ENCODE measurements around the gene NKX1-2. TPM values are rescaled to one million over a fixed set of nuclear protein-coding genes. Genes with fewer than 3 reads are reported as not detected.

Gene NKX1-2
- polyA plus RNA-seq, 3 donors from 2014 or later: not detected

GRCh38 chr10:124468624-124469023, 18.8 kb upstream of the NKX1-2 start:
- no peak for DNase-seq
- Mint-ChIP-seq H3K9me3 (no peaks in the 10 kb centered on the region), H3K27ac (no peak overlapping the region), H3K36me3 (no peaks in the 10 kb centered on the region), H3K4me1 (peaks cover 13 to 21% of the 10 kb centered on the region in 2 donors), H3K27me3 (ENCODE audit: low read depth in 3 of 3) (peaks cover 0 to 2% (median 0%) of the 10 kb centered on the region in 3 donors), H3K4me3 (no peak overlapping the region)

DNA sequence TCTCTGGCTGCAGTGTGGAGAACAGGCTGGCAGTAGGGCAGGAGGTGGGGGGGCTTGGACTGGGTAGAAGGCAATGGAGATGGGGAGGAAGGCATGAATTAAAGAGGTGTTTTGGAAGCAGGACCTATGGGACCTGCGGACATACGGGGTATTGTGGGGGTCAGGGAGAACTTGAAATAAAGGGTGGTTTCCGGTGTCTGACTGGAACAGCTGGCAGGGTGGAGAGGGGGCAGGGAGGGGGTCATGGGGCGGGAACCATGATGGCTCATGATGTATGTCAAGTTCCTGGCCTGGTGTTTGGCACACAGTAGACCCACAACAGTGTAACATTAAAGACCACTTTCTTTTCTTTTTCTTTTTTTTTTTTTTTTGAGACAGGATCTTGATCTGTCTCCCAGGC, 17.3 kb upstream of the NKX1-2 start:
- Mint-ChIP-seq H3K9me3 (no peaks in the 10 kb centered on the region), H3K36me3 (no peaks in the 10 kb centered on the region), H3K4me1 (peaks cover 14 to 21% of the 10 kb centered on the region in 2 donors), H3K4me3 (no peak overlapping the region), H3K27me3 (ENCODE audit: low read depth in 3 of 3) (peaks cover 0 to 2% (median 0%) of the 10 kb centered on the region in 3 donors), H3K27ac (no peak overlapping the region)
- DNase-seq: no peak

DNA sequence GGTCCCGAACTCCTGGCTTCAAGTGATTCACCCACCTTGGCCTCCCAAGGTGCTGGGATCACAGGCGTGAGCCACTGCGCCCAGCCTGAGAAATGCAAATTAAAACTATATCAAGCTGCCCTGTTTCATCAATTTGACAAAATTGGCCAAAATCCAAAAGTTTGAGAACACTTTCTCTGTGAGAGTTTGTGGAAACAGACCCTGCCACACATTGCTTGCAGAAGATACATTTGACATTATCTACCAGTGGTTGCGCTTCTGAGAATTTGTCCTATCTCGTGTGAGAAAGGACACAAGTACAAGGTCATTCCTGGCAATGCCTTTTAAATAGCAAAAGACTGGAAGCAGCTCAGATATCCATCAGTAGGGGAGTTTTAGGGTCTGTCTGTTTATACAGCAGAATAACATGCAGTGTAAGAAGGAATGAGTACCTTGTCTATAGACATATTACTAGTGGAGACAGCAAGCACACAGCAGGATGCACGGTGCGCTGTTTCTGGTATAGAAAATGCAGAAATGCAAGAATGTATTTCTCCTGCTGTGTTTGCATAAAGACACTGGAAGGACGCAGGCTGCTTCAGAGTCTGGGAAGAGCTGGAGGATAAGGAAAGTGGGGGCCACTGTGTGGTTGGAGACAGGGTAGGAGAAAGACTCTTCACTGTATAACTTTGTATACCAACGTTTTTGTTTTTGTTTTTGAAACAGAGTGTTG, 16.1 kb upstream of the NKX1-2 start:
- peaks cover 0 to 4% (median 0%) of the 10 kb centered on the region in 3 donors for H3K36me3 Mint-ChIP-seq
- H3K9me3 Mint-ChIP-seq: peaks cover 0 to 2% (median 0%) of the 10 kb centered on the region in 6 donors
- no peak overlapping the region for H3K27ac Mint-ChIP-seq
- H3K4me1 Mint-ChIP-seq: peaks cover 17 to 27% of the 10 kb centered on the region in 2 donors
- no peak overlapping the region for H3K4me3 Mint-ChIP-seq
- H3K27me3 Mint-ChIP-seq (ENCODE audit: low read depth in 3 of 3): peaks cover 0 to 5% (median 3%) of the 10 kb centered on the region in 3 donors
- no peak for DNase-seq

DNA sequence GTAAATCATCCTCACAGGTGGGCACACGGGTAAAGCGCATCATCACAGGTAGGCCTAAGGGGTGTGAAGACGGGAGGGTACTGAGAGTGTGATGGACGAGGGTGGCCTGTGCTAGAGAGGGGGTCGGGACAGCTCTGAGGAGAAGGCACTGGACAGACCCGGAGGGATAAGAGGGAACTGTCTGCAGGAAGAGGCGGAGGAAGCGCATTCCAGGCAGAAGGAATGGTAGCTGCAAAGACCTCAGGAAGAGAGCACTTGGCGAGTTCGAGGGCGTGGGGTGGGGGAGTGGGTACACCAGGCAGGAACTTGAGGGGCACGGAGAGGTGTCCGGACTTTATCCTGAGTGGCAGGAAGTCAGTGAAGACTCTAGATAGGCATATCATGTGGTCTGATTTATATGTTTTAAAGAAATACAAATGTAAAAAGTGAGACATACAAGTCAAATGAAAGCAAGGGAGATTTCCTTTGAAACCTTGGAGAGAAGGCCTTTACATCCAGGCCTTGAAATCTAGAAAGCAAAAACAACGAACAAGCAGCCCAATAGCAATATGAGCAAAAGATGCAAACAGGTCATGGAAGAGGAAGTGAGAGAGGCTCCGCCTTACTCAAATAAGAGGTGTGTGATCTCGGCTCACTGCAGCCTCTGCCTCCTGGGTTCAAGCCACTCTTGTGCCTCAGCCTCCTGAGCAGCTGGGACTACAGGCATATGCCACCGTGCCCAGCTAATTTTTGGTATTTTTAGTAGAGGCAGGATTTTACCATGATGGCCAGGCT, 15.4 kb upstream of the NKX1-2 start:
- Mint-ChIP-seq H3K27ac (peak overlapping the region in 1 of 6 donors; percentile 38), H3K27me3 (ENCODE audit: low read depth in 3 of 3) (peaks cover 0 to 5% (median 3%) of the 10 kb centered on the region in 3 donors), H3K4me3 (peak overlapping the region in 1 of 5 donors; percentile 19), H3K4me1 (peaks cover 17 to 27% of the 10 kb centered on the region in 2 donors), H3K36me3 (peaks cover 0 to 4% (median 0%) of the 10 kb centered on the region in 3 donors), H3K9me3 (peaks cover 0 to 2% (median 0%) of the 10 kb centered on the region in 6 donors)
- DNase-seq: no peak

GRCh38 chr10:124464028-124464965, 14.5 kb upstream of the NKX1-2 start:
- Mint-ChIP-seq H3K27me3 (ENCODE audit: low read depth in 3 of 3) (peaks cover 0 to 5% (median 3%) of the 10 kb centered on the region in 3 donors), H3K4me3 (peak overlapping the region in 1 of 5 donors; percentile 5), H3K36me3 (peaks cover 0 to 4% (median 0%) of the 10 kb centered on the region in 3 donors), H3K9me3 (peaks cover 0 to 2% (median 0%) of the 10 kb centered on the region in 6 donors), H3K27ac (peak overlapping the region in 1 of 6 donors; percentile 19), H3K4me1 (peaks cover 17 to 27% of the 10 kb centered on the region in 2 donors)
- no peak for DNase-seq

GRCh38 chr10:124462348-124462695, 12.5 kb upstream of the NKX1-2 start:
- Mint-ChIP-seq H3K4me1 (peaks cover 17 to 27% of the 10 kb centered on the region in 2 donors), H3K27me3 (ENCODE audit: low read depth in 3 of 3) (peaks cover 4 to 10% (median 5%) of the 10 kb centered on the region in 3 donors), H3K4me3 (peak overlapping the region; percentile 86 to 91 (median 87)), H3K36me3 (peaks cover 0 to 4% (median 0%) of the 10 kb centered on the region in 3 donors), H3K27ac (peak overlapping the region in 4 of 6 donors; percentile 57 to 95 (median 84)), H3K9me3 (peaks cover 0 to 2% (median 0%) of the 10 kb centered on the region in 6 donors)
- no peak for DNase-seq

- Mint-ChIP-seq H3K36me3 (peaks cover 0 to 4% (median 0%) of the 10 kb centered on the region in 3 donors), H3K27ac (peak within 1 kb of the TSS; percentile 89 to 98 (median 96)), H3K4me3 (peak within 1 kb of the TSS; percentile 87 to 96 (median 94)), H3K27me3 (ENCODE audit: low read depth in 3 of 3) (peaks cover 4 to 10% (median 5%) of the 10 kb centered on the region in 3 donors), H3K9me3 (peaks cover 0 to 2% (median 0%) of the 10 kb centered on the region in 6 donors), H3K4me1 (peaks cover 17 to 27% of the 10 kb centered on the region in 2 donors)
- peak; percentile 78 to 86 (median 85) for DNase-seq
Observed at GRCh38 chr10:124461642-124462347, 12.0 kb upstream of the NKX1-2 start, which contains the start of gene LHPP. LHPP (plus strand) TSS chr10:124461823; CDS start chr10:124461863, 40 bp downstream.

GRCh38 chr10:124460144-124460543, 10.3 kb upstream of the NKX1-2 start:
- Mint-ChIP-seq H3K4me1 (peaks cover 11 to 16% of the 10 kb centered on the region in 2 donors), H3K27ac (no peak overlapping the region), H3K36me3 (peaks cover 0 to 4% (median 0%) of the 10 kb centered on the region in 3 donors), H3K4me3 (peak overlapping the region in 2 of 5 donors; percentile 10 to 56), H3K9me3 (peaks cover 0 to 2% (median 0%) of the 10 kb centered on the region in 6 donors), H3K27me3 (ENCODE audit: low read depth in 3 of 3) (peaks cover 5 to 14% (median 7%) of the 10 kb centered on the region in 3 donors)
- DNase-seq: no peak

DNA sequence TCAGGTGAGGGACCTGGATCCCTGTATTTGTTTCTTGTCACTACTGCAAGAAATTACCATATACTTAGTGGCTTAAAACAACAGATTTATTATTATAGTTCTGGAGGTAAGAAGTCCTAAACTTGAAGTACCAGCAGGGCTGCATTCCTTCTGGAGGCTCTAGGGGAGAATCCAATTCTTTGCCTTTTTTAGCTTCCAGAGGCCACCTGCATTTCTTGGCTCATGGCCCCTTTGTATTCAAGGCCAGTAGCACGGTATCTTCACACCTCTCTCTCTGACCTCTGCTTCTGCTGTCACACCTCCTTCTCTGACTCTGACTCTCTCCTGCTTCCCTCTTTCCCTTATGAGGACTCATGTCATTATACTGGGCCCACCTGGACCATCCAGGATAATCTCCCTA, 9.6 kb upstream of the NKX1-2 start:
- Mint-ChIP-seq H3K27ac (peak overlapping the region in 2 of 6 donors; percentile 38 to 48), H3K4me1 (peaks cover 4 to 8% of the 10 kb centered on the region in 2 donors), H3K9me3 (peaks cover 0 to 2% (median 0%) of the 10 kb centered on the region in 6 donors), H3K27me3 (ENCODE audit: low read depth in 3 of 3) (peaks cover 10 to 16% (median 11%) of the 10 kb centered on the region in 3 donors), H3K4me3 (no peak overlapping the region), H3K36me3 (peaks cover 0 to 4% (median 0%) of the 10 kb centered on the region in 3 donors)
- no peak for DNase-seq

GRCh38 chr10:124458889-124459288, 9.1 kb upstream of the NKX1-2 start:
- peaks cover 0 to 2% (median 0%) of the 10 kb centered on the region in 6 donors for H3K9me3 Mint-ChIP-seq
- H3K36me3 Mint-ChIP-seq: peaks cover 0 to 4% (median 0%) of the 10 kb centered on the region in 3 donors
- no peak overlapping the region for H3K27ac Mint-ChIP-seq
- H3K4me1 Mint-ChIP-seq: peaks cover 4 to 6% of the 10 kb centered on the region in 2 donors
- H3K4me3 Mint-ChIP-seq: no peak overlapping the region
- no peak for DNase-seq
- H3K27me3 Mint-ChIP-seq (ENCODE audit: low read depth in 3 of 3): peaks cover 11 to 19% (median 14%) of the 10 kb centered on the region in 3 donors

- peaks cover 4 to 6% of the 10 kb centered on the region in 2 donors for H3K4me1 Mint-ChIP-seq
- peaks cover 0 to 4% (median 0%) of the 10 kb centered on the region in 3 donors for H3K36me3 Mint-ChIP-seq
- H3K27me3 Mint-ChIP-seq (ENCODE audit: low read depth in 3 of 3): peaks cover 13 to 23% (median 14%) of the 10 kb centered on the region in 3 donors
- no peak overlapping the region for H3K4me3 Mint-ChIP-seq
- H3K9me3 Mint-ChIP-seq: peaks cover 0 to 2% (median 0%) of the 10 kb centered on the region in 6 donors
- DNase-seq: no peak
- no peak overlapping the region for H3K27ac Mint-ChIP-seq
Observed at GRCh38 chr10:124458473-124458872, 8.6 kb upstream of the NKX1-2 start.

DNA sequence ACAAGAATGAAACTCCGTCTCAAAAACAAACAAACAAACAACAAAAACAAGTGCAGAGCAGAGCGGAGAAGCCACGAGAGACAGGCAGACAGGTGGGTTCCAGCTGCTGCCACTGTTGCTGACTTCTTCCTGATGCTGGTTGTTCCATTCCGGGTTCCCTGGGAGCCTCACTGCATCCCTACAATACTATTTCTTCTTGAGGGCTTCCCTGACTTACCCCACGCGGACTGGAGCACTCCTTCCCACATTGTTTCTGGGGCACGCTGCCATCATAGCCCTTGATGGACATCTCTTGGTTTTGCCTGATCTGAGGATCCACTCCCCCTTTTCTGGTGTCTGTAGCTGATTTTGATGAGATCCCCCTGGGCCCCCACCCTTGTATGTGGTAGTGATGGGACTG, 5.6 kb upstream of the NKX1-2 start:
- Mint-ChIP-seq H3K27me3 (ENCODE audit: low read depth in 3 of 3) (peaks cover 17 to 40% (median 26%) of the 10 kb centered on the region in 3 donors), H3K36me3 (no peaks in the 10 kb centered on the region), H3K4me3 (no peak overlapping the region), H3K9me3 (no peaks in the 10 kb centered on the region), H3K4me1 (peaks cover 0 to under 1% of the 10 kb centered on the region in 2 donors), H3K27ac (no peak overlapping the region)
- no peak for DNase-seq
